Measurements from ENCODE around the gene BICD1.

Gene BICD1

DNA sequence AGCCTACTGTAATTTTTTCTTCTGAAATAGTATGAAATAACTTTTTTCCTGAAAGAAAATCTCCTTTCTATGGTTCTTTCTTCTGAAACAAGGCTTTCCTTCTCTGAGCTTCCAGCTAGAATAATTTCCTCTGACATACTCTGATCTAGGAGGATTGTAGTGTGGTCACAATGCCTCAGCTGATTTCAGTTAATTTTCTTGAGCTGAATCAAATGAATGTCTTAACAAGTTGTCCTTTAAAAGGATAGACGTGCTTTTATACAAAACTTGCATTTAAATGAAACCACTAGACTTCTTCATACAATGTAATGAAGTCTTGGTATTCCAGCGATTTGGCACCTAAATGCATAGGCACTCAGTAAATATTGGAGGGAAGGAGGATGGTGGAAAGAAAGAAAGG, 94.4 kb downstream of the BICD1 start:
- Histone ChIP-seq H3K27me3 (replicated peaks; ENCODE audit: control insufficient read depth, insufficient read depth, low read length, poor library complexity, severe bottlenecking) (no peaks in the 10 kb centered on the region), H3K4me1 (ENCODE audit: control insufficient read depth, insufficient read depth, low read length, poor library complexity, severe bottlenecking) (no peaks in the 10 kb centered on the region), H3K4me3 (ENCODE audit: insufficient read depth, low read depth, low read length, poor library complexity, severe bottlenecking) (no peak overlapping the region), H3K9me3 (ENCODE audit: control insufficient read depth, low read length) (no peaks in the 10 kb centered on the region), H3K27ac (ENCODE audit: insufficient read depth, low read length, poor library complexity, severe bottlenecking) (no peak overlapping the region), H3K36me3 (ENCODE audit: control insufficient read depth, insufficient read depth, low read length) (no peaks in the 10 kb centered on the region)
- DNase-seq = no peak

DNA sequence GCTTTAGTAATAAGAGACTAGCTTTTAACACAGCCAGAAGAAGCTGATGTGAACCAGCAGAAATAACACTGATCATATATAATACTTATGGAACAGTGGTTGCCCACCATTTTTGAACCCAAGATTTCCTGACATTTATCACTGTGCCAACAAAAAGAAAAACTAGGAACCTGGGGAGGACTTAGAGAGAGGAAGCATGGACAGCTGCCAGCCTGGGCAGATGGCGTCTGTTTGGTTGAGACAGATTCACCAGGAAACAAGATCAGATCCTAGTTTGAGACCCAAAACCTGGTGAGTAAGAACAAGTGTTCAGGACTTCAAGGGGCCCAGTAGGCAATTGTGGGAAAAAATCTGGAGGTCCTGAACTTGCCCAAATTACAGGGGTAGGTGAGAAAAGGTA, 95.3 kb downstream of the BICD1 start:
- DNase-seq = no peak
- Histone ChIP-seq H3K4me1 (ENCODE audit: control insufficient read depth, insufficient read depth, low read length, poor library complexity, severe bottlenecking) (no peaks in the 10 kb centered on the region), H3K4me3 (ENCODE audit: insufficient read depth, low read depth, low read length, poor library complexity, severe bottlenecking) (no peak overlapping the region), H3K36me3 (ENCODE audit: control insufficient read depth, insufficient read depth, low read length) (no peaks in the 10 kb centered on the region), H3K27ac (ENCODE audit: insufficient read depth, low read length, poor library complexity, severe bottlenecking) (no peak overlapping the region), H3K9me3 (ENCODE audit: control insufficient read depth, low read length) (no peaks in the 10 kb centered on the region), H3K27me3 (replicated peaks; ENCODE audit: control insufficient read depth, insufficient read depth, low read length, poor library complexity, severe bottlenecking) (no peaks in the 10 kb centered on the region)

DNA sequence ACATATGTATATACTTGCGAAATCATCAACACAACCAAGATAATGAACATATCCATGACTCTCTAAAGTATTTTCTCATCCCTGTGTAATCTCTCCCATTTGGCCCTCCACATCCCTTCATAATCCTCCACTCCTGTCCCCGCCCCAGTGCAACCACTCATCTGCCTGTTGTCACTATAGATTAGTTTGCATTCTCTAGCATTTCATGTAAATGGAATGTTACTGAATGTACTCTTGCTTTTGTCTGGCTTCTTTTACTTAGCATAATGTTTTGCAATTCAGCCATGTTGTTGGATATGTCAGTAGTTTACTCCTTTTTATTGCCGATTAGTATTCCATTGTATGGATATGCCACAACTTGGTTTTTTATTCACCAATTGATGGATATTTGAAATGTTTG, 99.1 kb downstream of the BICD1 start:
- H3K9me3 ChIP-seq (ENCODE audit: control insufficient read depth, low read length) = no peaks in the 10 kb centered on the region
- no peaks in the 10 kb centered on the region for H3K36me3 ChIP-seq (ENCODE audit: control insufficient read depth, insufficient read depth, low read length)
- no peak for DNase-seq
- H3K4me3 ChIP-seq (ENCODE audit: insufficient read depth, low read depth, low read length, poor library complexity, severe bottlenecking) = no peak overlapping the region
- H3K27ac ChIP-seq (ENCODE audit: insufficient read depth, low read length, poor library complexity, severe bottlenecking) = no peak overlapping the region
- no peaks in the 10 kb centered on the region for H3K27me3 ChIP-seq (replicated peaks; ENCODE audit: control insufficient read depth, insufficient read depth, low read length, poor library complexity, severe bottlenecking)
- no peaks in the 10 kb centered on the region for H3K4me1 ChIP-seq (ENCODE audit: control insufficient read depth, insufficient read depth, low read length, poor library complexity, severe bottlenecking)

DNA sequence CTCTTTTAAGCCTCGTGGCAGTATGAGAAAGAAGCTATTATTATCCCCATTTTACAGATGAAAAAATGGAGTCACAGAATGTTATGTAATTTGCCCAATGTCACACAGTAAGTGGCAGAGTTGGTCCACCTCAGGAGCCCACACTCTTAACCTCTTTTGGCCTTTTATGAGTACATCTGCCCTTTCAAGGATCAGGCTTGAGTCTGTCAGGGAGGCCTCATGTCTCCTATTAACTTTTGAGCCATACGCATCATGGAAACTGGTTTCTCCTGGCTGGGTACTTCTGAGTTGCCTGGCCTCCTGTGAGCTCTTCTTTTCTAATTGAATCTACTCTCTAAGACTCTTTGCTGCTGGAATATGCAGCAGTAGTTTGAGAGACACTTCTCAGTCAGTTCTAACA, 101.7 kb downstream of the BICD1 start:
- Histone ChIP-seq H3K9me3 (ENCODE audit: control insufficient read depth, low read length) (no peaks in the 10 kb centered on the region), H3K27ac (ENCODE audit: insufficient read depth, low read length, poor library complexity, severe bottlenecking) (no peak overlapping the region), H3K36me3 (ENCODE audit: control insufficient read depth, insufficient read depth, low read length) (no peaks in the 10 kb centered on the region), H3K27me3 (replicated peaks; ENCODE audit: control insufficient read depth, insufficient read depth, low read length, poor library complexity, severe bottlenecking) (no peaks in the 10 kb centered on the region), H3K4me3 (ENCODE audit: insufficient read depth, low read depth, low read length, poor library complexity, severe bottlenecking) (no peak overlapping the region), H3K4me1 (ENCODE audit: control insufficient read depth, insufficient read depth, low read length, poor library complexity, severe bottlenecking) (no peaks in the 10 kb centered on the region)
- no peak for DNase-seq

DNA sequence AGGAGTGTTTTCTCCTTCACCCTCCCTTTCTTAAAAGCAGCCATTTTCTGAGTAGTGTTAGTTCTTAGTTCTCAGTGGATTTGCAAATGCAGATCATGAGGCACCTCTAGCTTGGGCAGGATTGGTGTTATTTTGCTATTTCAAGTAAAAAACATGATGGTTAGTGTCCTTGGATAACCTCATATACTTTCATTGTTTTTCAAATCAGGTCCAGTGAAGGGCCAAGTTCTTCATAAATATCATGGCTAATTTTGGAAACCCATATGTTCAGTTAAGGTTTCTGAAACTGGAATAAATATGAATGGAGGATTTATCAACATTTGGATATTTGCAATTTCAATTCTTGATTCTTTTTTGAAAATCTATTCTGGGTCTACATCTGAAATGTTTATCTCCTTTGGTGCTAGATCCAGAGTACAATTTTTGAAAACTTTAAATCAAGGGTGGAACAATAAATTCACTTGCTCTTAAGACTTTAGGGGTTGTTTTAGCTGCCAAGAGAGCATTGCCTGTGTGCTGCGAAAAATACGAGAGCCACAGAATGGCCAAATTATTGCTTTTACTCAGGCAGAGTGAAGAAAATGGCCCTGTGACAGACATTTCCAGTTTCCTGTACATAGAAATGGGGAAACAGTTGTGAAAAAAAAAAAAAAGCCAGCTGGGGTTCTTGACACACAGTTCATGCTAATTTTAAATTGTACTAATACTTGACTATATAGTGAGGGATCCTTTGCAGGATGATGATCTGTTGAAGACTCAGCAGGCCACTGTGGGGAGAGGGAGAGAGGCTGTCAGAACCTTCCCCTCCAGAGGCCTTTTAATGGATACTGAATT, 104.6 kb downstream of the BICD1 start:
- Histone ChIP-seq H3K9me3 (ENCODE audit: control insufficient read depth, low read length) (no peaks in the 10 kb centered on the region), H3K27me3 (replicated peaks; ENCODE audit: control insufficient read depth, insufficient read depth, low read length, poor library complexity, severe bottlenecking) (no peaks in the 10 kb centered on the region)
- no peak for DNase-seq

DNA sequence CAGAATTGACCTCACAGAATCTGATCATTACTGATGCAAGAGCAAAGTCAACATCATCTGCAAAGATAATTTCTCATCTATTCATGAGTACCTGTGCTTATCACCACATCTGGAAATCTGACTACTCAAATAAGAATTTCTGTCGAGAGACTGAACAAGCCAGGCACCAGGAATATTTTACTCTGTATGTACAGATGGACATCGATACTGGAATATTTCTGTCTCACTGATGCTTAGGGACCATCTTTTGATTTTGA, 105.2 kb downstream of the BICD1 start:
- Histone ChIP-seq H3K27ac (ENCODE audit: insufficient read depth, low read length, poor library complexity, severe bottlenecking) (no peak overlapping the region), H3K4me3 (ENCODE audit: insufficient read depth, low read depth, low read length, poor library complexity, severe bottlenecking) (no peak overlapping the region), H3K4me1 (ENCODE audit: control insufficient read depth, insufficient read depth, low read length, poor library complexity, severe bottlenecking) (no peaks in the 10 kb centered on the region), H3K36me3 (ENCODE audit: control insufficient read depth, insufficient read depth, low read length) (peaks cover 4% of the 10 kb centered on the region), H3K9me3 (ENCODE audit: control insufficient read depth, low read length) (no peaks in the 10 kb centered on the region), H3K27me3 (replicated peaks; ENCODE audit: control insufficient read depth, insufficient read depth, low read length, poor library complexity, severe bottlenecking) (no peaks in the 10 kb centered on the region)
- no peak for DNase-seq

More for the DNA sequence above, 104.6 kb downstream of the BICD1 start:
- Histone ChIP-seq H3K27ac (ENCODE audit: insufficient read depth, low read length, poor library complexity, severe bottlenecking) (no peak overlapping the region), H3K4me3 (ENCODE audit: insufficient read depth, low read depth, low read length, poor library complexity, severe bottlenecking) (no peak overlapping the region), H3K4me1 (ENCODE audit: control insufficient read depth, insufficient read depth, low read length, poor library complexity, severe bottlenecking) (no peaks in the 10 kb centered on the region), H3K36me3 (ENCODE audit: control insufficient read depth, insufficient read depth, low read length) (peaks cover 4% of the 10 kb centered on the region)

DNA sequence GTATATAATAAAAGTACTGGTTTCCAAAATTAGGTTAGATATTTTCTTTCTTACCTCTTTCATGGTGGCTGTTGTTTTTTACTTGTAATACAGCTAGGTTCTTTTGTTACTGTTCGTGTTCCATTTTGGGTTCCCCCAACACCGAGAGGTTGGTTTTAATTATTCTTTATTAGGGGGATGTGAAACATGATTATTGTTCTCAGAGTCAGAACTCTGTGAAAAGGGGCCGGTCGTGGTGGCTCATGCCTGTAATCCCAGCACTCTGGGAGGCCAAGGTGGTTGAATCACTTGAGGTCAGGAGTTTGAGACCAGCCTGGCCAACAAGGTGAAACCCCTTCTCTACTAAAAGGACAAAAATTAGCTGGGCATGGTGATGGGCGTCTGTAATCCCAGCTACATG, 108.1 kb downstream of the BICD1 start:
- H3K27ac ChIP-seq (ENCODE audit: insufficient read depth, low read length, poor library complexity, severe bottlenecking) = no peak overlapping the region
- no peak for DNase-seq
- no peaks in the 10 kb centered on the region for H3K4me1 ChIP-seq (ENCODE audit: control insufficient read depth, insufficient read depth, low read length, poor library complexity, severe bottlenecking)
- no peak overlapping the region for H3K4me3 ChIP-seq (ENCODE audit: insufficient read depth, low read depth, low read length, poor library complexity, severe bottlenecking)
- no peaks in the 10 kb centered on the region for H3K27me3 ChIP-seq (replicated peaks; ENCODE audit: control insufficient read depth, insufficient read depth, low read length, poor library complexity, severe bottlenecking)
- no peaks in the 10 kb centered on the region for H3K9me3 ChIP-seq (ENCODE audit: control insufficient read depth, low read length)
- peaks cover 4% of the 10 kb centered on the region for H3K36me3 ChIP-seq (ENCODE audit: control insufficient read depth, insufficient read depth, low read length)

DNA sequence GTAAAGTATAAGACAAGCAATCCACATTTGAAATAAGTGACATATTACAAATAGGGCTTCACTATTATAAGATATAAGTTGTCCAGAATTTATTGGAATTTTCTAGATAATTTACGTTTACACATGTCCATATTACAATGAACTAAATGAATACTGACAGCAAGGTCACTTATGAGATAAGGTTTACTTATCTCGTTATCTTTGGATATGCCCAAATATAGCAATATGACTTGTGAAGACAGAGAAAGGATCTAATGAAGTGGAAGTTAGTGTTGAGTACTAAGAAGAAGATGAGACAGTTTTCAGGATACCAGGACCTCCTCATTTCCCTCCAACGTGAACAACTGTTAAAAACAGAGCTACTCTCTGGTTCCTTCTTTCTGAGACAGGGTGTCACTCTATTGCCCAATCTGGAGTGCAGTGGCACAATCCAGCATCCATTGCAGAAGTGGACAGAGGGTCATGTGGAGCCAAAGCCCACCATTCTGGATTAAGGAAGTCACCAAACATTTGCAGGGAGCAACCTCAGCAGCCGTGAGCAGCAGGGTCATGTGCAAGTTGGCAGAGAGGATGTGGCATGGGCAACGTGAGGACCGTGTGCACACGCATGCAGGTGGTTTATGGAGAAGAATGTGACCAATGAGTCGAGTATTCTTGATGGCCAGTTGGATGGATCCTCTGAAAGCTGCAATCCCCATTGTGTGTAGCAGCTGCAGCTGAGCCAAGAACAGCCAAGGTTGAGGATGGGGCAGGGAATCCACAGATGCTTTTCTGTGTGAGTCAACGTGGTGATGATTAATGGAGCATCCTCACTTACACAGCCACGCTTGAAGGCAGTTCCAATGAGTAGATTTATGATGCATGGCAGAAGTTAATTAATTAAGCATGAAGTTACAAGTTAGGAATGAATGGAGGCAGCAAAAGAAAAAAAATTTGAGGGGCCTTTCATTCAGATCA, 111.0 kb downstream of the BICD1 start:
- H3K9me3 ChIP-seq (ENCODE audit: control insufficient read depth, low read length) = no peaks in the 10 kb centered on the region
- peaks cover 4% of the 10 kb centered on the region for H3K36me3 ChIP-seq (ENCODE audit: control insufficient read depth, insufficient read depth, low read length)
- DNase-seq = no peak
- H3K4me3 ChIP-seq (ENCODE audit: insufficient read depth, low read depth, low read length, poor library complexity, severe bottlenecking) = no peak overlapping the region
- no peak overlapping the region for H3K27ac ChIP-seq (ENCODE audit: insufficient read depth, low read length, poor library complexity, severe bottlenecking)
- H3K27me3 ChIP-seq (replicated peaks; ENCODE audit: control insufficient read depth, insufficient read depth, low read length, poor library complexity, severe bottlenecking) = no peaks in the 10 kb centered on the region
- no peaks in the 10 kb centered on the region for H3K4me1 ChIP-seq (ENCODE audit: control insufficient read depth, insufficient read depth, low read length, poor library complexity, severe bottlenecking)

DNA sequence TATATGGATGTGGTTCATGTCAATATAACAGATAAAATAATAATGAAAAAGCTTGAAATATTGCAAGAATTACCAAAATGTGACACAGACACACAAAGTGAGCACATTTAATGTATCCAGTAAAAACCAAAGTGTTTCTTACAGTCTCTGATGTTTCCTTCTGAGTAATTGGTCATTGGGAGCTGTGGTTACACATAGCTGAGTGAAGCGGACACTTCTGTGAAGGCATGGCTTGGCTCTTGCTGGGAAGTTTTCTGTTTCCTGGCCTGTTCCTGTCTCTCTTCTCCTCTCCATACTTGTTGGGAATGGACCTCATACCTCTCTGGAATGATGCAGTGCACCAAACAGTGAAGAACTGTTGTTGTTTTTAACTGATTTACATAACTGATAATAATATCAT, 117.3 kb downstream of the BICD1 start:
- DNase-seq = no peak
- Histone ChIP-seq H3K36me3 (ENCODE audit: control insufficient read depth, insufficient read depth, low read length) (no peaks in the 10 kb centered on the region), H3K27me3 (replicated peaks; ENCODE audit: control insufficient read depth, insufficient read depth, low read length, poor library complexity, severe bottlenecking) (no peaks in the 10 kb centered on the region), H3K4me1 (ENCODE audit: control insufficient read depth, insufficient read depth, low read length, poor library complexity, severe bottlenecking) (no peaks in the 10 kb centered on the region), H3K4me3 (ENCODE audit: insufficient read depth, low read depth, low read length, poor library complexity, severe bottlenecking) (no peak overlapping the region), H3K9me3 (ENCODE audit: control insufficient read depth, low read length) (no peaks in the 10 kb centered on the region), H3K27ac (ENCODE audit: insufficient read depth, low read length, poor library complexity, severe bottlenecking) (no peak overlapping the region)

DNA sequence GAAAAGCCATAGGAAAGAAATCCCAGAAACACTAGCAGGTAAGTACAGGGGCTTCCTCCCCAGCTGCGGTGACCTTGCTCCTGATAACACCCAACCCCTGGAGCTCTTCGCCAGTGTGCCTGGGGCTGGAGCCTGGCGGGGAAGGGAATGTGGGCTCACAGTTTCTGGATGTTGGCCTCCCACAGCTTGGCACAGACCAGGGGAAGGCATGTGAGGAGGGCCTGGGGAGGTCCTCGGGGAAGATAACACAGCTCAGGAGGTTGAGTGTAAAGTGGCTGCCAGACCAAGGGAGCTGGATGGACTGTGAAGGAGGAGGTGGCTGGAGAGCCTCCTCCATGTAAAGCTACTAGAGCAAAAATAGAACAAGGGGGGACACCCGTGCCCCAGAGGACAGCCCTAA, 120.1 kb downstream of the BICD1 start:
- no peaks in the 10 kb centered on the region for H3K36me3 ChIP-seq (ENCODE audit: control insufficient read depth, insufficient read depth, low read length)
- H3K4me1 ChIP-seq (ENCODE audit: control insufficient read depth, insufficient read depth, low read length, poor library complexity, severe bottlenecking) = no peaks in the 10 kb centered on the region
- H3K9me3 ChIP-seq (ENCODE audit: control insufficient read depth, low read length) = no peaks in the 10 kb centered on the region
- no peak for DNase-seq
- no peaks in the 10 kb centered on the region for H3K27me3 ChIP-seq (replicated peaks; ENCODE audit: control insufficient read depth, insufficient read depth, low read length, poor library complexity, severe bottlenecking)
- H3K4me3 ChIP-seq (ENCODE audit: insufficient read depth, low read depth, low read length, poor library complexity, severe bottlenecking) = no peak overlapping the region
- H3K27ac ChIP-seq (ENCODE audit: insufficient read depth, low read length, poor library complexity, severe bottlenecking) = no peak overlapping the region

All from effector memory CD4-positive, alpha-beta T cell (primary cell).